NCI-H774 (cell line): ENCODE results near the gene EPHA5.

Source experiments
- DNase-seq: peaks from one replicate; lab custom pipeline; 2025; lab: John Stamatoyannopoulos, UW

The EPHA5 gene

DNA sequence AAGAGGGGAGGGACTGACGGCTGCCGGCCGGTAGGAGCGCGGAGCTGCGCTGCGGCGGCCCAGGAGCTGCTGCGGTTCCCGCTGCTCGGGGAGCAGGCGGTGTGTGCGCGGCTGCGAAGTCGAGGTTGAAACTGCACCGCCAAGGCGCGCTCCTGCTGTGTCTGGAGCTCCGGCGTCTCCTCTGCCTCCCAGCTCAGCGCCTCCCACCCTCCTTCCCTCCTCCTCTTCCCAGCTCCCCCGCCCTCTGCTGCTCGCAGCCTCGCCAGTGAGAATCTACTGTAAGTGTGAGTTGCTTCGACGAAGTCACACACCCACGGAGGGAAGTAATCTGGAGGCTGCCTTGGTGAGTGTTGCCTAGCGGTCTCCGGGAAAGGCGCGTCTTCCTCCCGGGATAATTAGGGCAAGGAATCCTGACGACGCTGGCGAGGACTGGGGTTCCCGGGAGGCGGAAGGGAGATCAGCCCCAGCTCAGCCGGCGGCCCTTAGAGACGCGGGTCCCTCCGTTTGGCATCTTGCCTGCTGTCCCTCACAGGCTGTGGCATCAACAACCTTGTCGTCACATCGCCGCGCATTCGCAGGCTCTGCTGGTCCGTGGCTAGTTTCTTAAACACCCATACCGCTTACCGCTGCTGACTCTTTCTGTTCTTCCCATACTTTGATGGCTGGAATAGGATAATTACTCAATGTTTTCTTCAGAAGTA lies at the start of gene EPHA5:
Gene EPHA5 (minus strand): TSS at position 159 of the 701 bp plus-strand sequence. CDS start 747 bp downstream, outside the sequence.
- DNase-seq: peak; percentile 66

DNA sequence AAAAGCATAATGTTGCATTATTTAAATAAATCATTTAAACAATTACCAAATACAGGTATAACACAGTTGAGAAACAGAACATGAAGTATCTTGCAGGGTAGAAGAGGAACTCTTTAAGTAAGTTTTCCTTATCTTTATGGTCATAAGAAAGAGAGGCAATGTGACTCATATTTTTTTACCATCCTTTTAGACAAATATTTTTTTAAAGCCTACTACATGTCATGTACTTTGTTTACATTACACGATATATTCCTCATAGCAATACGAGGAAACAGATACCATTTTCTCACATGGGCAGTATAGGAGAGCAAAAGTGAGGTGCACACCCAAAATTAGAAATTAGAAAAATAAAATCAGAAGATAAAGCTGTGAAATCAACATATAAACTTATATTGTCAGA lies 49.3 kb upstream of the EPHA5 start:
- no peak for DNase-seq

DNA sequence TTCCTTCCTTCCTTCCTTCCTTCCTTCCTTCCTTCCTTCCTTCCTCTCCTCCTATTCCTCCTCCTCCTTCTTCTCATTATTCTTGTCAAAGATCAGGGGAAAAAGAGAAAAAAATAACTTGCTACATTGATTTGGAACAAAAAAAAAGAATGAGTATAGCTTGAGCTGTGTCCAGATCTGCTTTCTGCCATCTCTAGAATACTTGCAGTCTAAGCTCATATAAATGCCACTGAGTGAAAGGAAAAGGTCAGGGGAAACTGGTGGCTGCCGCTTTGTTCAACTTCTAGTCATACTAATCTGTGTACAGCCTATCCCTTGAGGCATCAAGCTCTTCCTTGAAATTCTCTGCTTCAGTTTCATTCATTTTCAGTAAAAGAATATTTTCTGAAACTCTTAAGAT lies 28.3 kb upstream of the EPHA5 start:
- no peak for DNase-seq

DNA sequence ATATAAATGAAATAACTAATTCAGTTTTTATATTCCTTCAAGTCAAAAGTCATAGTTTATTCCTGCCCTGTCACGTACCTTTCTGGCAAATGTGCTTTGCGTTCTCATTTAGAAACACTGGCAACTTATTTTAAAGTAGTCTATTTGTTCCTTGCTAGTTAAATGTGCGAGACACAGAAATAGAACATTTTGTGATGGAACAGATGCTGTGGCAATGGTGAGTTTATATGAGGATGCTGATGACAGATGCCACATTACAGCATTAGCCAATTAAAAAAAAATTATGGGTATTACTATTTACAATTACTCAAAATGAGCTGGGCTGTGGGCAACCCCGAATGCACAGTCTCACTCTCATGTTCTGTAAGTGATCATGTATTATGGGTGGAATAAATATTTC lies 26.1 kb upstream of the EPHA5 start:
- DNase-seq: no peak

DNA sequence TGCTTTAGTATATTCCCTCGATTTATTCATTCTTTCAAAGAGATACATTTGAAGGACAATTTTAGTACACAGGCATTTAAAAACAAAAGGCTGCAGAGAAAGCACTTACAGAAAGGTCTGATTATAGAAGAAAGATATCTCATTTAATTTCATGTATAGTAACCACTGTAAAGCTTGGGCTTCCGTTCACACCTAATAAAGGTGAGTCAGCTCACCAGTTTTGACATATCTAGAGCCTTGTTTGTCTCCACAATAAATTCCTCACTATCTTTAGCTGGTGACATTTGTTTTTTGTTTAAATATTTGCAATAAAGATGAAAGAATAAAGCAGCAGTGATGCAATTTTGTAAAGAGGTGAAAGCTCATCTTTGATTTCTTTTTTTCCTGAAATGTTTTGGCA lies 1.1 kb upstream of the EPHA5 start:
- no peak for DNase-seq

DNA sequence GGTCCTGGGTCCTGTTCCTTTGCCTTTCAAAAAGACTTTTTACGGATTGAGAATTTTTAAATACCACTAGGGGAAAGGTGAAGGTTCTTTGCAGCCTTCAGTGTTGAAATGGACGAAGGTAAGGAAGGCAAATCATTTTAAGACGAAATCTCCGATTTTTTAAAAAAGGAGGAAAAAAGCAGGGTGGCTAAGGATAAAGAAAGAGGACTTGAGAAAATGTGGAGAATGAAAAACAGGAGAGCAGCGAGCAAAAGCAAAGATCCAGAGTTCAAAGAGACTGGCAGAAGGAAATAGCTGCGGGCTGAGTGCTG lies 314 bp downstream of the EPHA5 start:
- no peak for DNase-seq

DNA sequence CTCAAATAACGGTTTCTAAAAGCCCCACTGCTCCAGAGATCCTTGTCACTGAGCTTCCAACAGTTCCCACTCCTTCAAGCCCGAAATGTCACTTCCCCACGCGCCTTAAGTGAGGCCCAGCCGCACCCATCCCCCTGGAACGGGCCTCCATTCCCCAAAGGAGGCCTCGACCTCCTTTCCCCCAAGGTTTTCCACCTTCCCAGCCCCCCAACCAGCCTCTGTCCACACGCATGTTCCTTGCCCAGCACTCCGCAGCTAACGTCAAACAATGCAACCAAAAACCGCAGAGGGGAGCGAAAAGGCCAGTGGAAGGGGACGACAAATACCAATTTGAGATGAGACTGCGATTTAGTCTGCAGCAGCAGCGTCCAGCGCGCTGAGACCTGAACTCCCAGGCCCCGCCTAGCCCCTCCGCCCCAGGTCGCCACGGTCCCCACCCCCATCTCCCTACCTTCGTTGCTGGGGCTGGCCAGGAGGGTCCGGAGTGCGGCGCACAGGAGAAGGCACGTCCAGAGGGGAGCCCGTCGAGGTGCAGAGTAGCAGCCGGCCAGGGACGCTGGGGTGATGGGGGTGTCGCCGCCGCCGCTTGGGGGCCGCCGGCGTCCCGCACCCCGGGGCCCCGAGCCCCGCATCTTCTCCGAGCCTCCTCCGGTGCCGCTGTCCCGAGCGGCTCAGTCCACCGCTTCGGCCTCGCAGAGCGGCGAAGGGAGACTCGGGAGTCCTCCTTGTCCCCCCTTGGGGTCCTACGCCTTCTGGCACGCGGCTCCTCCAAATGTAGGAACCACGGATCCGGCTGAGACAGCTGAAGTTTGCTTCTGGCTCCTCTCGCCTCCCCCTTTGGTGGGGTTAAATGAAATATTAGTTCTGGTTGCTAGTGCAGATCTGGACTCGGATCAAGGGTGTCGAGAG lies 924 bp downstream of the EPHA5 start:
- DNase-seq: no peak

DNA sequence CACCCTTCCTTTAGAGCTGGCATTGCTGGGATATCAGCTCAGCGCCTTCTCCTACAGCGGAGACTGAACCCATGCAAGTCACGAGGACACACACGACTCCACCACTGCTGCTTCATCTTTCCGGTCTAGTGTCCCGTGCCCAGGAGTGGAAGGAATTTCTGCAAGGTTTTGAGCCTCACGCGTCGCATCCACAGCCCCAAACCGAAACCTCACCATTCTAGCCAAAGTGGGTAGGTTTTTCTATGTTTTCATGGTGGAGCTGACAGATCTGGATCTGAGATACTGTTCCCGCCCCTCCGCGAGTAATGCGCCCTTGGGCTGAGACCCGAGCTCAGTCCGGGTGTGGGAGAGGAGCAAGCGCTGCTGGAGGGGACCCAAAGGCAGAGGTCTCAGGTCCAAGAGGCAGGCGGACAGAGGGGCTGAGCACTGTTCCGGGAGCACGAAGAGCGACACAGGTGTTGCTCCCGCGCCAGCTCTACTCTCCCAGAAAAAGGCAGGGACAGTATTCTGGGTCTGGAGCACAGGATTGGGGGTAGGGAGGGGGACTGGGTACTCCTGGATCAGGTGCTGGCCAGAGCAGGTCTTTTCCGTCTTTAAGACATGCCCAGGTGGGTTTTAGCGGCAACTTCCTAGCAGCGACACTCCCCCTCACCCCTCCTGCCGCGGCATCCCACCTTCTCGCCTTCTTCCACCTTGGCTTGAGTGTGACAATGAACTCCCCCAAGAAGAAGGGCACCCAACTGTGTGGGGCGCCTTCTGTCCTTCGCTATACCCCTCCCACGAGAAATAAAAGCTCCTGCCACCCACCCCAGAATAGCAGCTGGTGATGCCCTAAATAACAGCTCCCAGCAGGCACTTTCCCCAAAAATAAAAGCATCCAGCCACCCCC lies 1.8 kb downstream of the EPHA5 start:
- no peak for DNase-seq

DNA sequence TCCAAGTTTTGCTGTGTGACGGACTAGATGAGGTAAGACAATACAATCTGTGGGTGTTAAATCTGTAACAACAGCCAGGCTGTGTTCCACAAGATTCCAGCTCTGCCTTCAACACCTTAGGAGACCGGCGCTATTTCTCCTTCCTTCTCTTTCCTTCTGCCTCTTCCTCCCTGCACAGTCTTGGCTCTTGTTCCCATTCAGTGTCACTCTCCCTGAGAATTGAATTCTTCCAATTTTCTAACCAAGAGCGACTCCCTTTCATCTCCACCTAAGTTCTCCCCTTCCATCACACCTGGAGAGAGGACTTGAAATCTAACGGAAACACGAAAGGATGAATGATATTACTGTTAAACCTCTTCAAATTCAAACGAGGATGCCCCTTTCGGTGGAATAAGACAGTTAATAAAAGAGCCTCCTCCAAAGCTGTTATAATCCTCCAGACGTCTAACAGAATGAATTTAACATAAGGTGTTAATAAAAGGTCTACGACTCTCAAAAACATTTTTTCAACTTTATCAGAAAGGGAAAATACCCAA lies 2.7 kb downstream of the EPHA5 start:
- DNase-seq: no peak

DNA sequence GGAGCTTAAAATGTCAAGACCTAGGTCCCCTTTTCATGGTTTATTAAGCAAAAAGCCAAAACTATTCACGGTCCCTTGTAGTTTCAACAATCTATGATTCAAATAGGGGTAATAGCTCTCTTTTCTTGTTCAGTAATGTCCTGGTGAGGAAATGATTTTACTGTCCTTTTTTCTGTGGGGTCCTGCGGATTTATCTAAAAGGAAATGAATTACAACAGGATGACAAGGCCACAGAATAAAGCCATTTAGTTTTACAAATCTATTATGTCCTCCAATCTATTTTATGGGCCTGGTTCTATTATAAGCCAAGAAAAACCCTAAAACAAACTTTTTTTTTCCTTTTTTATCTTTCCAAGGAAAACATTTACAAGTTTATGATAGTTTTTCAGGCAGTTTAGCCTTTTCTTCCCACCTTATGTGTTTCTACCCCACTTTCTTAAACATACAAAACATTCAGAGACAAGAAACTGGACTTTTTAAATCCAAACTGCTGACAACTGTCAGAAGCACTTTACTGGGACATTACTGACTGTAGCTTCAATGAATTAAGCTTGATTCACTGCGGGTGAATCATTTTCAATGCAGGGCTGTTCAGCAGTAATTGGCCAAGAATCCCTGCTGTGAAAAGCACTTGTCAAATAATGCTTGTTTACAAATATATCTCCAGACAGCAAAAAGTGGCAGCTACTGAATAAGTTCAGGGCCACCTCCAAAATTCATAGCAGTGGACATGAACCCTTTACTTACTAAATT lies 4.3 kb downstream of the EPHA5 start:
- DNase-seq: peak; percentile 48

DNA sequence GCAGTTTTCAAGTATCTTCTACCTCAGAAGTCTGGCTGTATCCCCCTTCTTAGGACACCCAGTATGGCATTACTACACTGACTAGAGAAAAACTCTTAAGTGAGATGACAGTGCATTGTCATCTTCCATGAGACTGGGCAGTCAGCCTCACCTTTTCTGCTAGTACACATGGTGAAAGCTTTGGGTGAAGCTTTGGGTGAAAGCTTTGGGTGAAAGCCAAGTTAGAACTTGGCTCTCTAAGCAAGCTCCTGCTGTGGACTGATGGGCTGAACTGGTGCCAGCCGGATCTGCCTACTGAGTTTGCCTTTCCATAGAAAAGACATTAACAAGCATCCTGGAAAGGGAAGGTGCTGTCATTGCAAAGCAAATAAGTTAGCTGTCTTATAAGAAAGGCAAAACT lies 8.8 kb downstream of the EPHA5 start:
- DNase-seq: peak; percentile 15

DNA sequence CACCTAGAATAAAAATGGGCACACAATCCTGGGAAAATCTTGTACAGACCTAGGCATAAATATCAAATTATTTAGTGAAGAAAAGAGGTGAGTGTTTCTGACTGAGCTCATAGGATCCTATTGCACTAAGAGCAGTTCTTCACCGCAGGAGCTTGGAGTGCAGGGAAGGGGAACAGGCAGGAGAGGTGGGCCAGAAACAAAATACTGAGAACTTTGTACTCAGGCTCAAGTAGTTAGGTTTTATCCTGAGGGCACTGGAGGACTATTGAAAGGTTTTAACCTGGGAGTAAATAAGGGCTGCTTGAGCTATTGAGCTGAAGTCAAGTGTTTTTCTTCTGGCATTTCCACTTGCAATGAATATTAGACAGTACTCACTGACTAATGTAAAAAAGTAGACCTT lies 12.2 kb downstream of the EPHA5 start:
- no peak for DNase-seq

DNA sequence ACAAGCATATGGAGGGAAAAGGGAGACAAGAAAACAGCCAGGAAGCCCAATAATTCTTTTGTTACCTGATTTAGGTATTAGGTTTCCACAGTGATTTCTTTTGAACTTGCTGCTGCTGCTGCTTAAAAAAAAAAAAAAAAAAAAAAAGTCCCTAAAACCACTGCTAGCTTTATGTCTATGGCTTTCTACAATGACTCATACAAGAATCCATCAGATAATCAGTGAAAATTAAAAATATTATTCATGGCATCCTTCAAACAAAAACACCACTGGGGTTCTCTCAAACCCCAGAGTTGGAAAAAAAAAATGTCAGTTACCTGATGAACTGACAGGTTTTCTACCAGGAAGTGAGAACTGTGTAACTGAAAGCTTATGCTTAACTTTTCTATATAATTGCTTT lies 14.3 kb downstream of the EPHA5 start:
- no peak for DNase-seq

DNA sequence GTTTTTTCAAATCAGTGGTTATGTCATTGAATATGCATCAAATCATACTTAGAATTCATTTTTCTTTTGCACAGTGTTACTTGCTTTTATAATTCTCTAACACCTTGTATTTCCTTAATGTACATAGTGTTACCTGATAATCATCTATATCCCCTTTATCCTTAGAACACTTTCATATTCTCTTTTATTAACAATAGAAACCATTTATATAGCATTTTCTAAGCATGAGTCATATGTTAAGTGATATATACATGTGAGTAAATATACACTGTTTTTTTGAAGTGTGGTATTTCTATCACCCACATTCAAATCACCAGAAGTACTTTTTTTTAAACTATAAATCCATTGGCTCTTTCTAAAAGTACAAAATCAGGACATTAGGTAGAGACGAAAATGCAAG lies 15.3 kb downstream of the EPHA5 start:
- DNase-seq: no peak

DNA sequence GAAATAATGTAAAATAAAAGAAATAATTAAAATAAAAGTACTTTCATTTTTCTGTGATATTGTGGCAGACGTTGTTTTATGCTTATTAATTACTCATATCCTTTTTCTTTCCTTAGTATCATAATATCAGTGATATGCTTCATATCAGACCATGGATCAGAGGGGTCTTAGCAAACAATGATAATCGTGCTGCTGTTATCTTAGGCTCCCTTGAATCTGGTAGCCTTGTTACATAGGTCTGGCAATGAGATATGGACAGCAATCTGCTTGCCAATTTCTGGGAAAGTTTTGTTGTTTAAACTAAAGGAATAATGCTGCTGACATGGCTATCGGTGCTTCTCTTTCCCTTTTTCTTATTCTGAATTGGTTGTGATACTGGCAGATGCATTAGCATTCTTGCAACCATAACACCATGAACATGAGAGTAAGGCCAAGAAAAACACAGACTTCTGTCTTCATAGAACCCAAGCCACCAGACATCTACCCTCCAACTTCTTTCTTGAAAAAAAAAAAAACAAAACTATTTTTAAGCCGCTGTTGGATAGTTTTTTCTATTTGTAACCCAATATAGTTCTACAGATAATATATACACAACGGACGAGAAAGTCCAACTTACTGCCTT lies 16.4 kb downstream of the EPHA5 start:
- DNase-seq: no peak

DNA sequence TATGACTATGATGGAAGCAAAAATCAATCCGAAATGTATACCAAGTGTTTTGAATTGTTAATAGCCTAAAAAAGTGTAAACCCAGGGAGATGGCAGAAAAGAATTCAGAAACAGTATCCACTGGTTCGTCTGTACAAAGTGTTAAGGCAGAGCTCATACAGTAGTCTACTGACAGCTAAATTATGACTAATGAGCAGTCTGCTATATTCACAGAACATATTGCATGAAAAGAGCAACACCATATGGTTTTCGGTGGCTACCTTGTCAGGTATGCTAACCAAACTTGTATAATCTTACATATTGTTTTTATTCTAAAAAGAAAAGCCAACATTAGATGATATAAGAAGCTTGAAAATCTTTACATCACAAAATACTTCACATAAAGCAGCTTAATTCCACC lies 18.5 kb downstream of the EPHA5 start:
- DNase-seq: no peak

DNA sequence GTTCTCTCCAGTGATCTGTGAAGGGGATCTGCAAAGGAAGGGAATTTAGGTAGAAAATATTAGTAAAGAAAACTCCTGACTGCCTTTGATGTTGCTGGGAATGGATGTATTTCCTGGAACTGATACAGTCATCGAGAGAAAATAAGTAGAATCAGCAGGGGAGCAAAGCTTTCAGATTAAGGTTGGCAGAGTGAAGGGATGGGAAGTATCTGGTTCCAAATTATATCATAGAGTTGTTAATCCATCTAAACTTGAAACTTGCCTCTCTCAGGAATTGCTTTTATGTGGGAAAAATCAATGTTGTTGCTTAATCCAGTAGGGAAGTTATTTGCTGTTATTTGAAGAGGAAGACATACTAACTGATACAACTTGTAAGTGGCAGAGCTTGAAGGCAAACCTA lies 19.3 kb downstream of the EPHA5 start:
- DNase-seq: no peak

DNA sequence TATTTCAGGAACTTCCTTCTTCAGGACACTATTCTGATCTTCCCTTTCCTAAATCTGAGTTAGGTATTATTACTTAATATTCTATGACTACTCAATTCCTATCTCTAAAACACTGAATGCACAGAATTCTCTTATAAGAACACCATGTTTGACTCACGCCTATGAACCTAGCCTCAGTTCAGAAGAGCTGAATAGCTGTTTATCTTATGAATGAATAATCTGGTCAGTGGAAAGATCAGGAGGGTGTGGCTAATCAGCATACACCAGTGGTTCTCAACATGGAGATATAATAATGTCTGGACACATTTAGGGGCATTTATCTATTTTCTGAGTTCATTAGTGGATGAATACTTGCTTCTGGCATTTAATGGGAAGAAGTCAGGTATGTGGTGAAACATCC lies 24.2 kb downstream of the EPHA5 start:
- DNase-seq: no peak

DNA sequence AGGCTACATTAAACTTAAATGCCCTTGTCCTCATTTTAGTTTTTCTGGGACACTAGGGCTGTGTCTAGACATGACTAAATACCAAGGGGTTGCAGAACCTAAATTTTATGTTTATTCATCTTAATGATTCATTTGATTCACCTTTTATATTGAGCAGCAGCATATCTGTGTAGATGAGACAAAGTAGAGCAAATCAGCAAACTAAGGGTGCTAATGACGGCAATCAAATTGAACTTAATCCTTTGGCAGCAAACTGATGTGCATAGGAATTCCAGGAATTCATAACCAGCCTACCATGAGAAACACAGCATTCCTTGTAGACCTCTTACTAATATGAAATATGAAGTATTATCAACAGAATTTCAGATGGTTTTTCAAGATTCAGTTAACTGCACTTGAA lies 25.1 kb downstream of the EPHA5 start:
- DNase-seq: no peak

DNA sequence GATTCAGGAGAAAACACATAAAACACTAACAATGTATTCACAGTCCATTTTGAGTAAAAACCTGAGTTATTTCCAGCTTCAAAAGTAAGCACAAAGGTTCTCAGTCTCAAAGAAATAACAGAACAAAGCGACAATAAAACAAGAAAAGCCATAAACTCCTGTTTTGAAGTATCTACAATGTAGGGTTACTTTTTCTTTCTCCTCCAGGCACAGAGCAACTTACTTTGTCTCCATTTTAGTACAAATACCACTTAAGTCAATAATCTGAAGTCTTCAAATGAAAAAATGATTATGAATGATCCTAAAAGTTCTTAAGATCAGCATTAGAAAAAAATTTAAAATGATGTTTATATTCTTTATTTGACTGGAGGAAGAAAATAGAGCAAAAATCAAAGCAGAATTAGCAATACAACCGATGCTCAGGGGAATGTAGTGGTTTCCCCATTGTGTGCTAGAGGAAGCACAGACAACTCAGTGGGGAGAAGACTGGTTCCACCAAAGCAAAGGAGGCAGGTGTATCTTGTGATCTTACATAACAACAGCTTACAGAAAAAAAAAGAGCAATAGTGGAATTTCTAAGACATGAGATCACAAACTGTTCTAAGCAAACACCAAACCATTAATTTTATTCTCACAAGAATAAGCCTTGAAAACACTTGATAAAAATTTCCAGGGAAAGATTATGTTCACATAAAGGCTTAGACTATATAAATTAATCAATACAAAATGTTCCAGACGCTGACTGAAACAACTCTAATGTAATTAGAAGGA lies 35.1 kb downstream of the EPHA5 start:
- DNase-seq: no peak
